GM18517 (cell line): Measurements from ENCODE around the gene GRK1.

Experiments used
- ATAC-seq: cut with Tn5 transposase; IDR thresholded peaks from one replicate; pipeline ENCODE4 v1.9.1; 2021; ENCODE audit warnings: mild to moderate bottlenecking, moderate library complexity; ENCODE audit not compliant: unreplicated experiment

Gene GRK1

GRCh38 chr13:113756441-113757097, 89.5 kb downstream of the GRK1 start:
- ATAC-seq, result no peak

- ATAC-seq, result peak; percentile 52
Observed at GRCh38 chr13:113758651-113759524, 91.9 kb downstream of the GRK1 start, which contains the start of gene TMEM255B. Gene TMEM255B (plus strand): TSS chr13:113759226. CDS start chr13:113759270, 44 bp downstream.

- ATAC-seq, result no peak
Observed at GRCh38 chr13:113759525-113760137, 92.6 kb downstream of the GRK1 start.

- ATAC-seq, result no peak
Observed at GRCh38 chr13:113761136-113761535, 94.1 kb downstream of the GRK1 start.

GRCh38 chr13:113762075-113762474, 95.1 kb downstream of the GRK1 start:
- no peak for ATAC-seq

- no peak for ATAC-seq
Observed at GRCh38 chr13:113762538-113762937, 95.5 kb downstream of the GRK1 start.

GRCh38 chr13:113763254-113763653, 96.2 kb downstream of the GRK1 start:
- ATAC-seq, result no peak

- no peak for ATAC-seq
Observed at GRCh38 chr13:113763961-113764792, 97.2 kb downstream of the GRK1 start.

- ATAC-seq, result no peak
Observed at GRCh38 chr13:113764793-113765563, 98.0 kb downstream of the GRK1 start.

- no peak for ATAC-seq
Observed at GRCh38 chr13:113765564-113765910, 98.5 kb downstream of the GRK1 start.

GRCh38 chr13:113766035-113766800, 99.2 kb downstream of the GRK1 start:
- ATAC-seq, result no peak

- no peak for ATAC-seq
Observed at GRCh38 chr13:113767366-113767765, 100.3 kb downstream of the GRK1 start.

- ATAC-seq, result no peak
Observed at GRCh38 chr13:113768018-113768905, 101.2 kb downstream of the GRK1 start.

GRCh38 chr13:113769106-113769505, 102.1 kb downstream of the GRK1 start:
- no peak for ATAC-seq

- no peak for ATAC-seq
Observed at GRCh38 chr13:113769881-113770280, 102.9 kb downstream of the GRK1 start.

- no peak for ATAC-seq
Observed at GRCh38 chr13:113770441-113770840, 103.4 kb downstream of the GRK1 start.

GRCh38 chr13:113770937-113771336, 103.9 kb downstream of the GRK1 start:
- no peak for ATAC-seq

GRCh38 chr13:113771709-113772331, 104.8 kb downstream of the GRK1 start:
- no peak for ATAC-seq
